Stimulated activated CD8-positive, alpha-beta memory T cell treated with anti-CD3 and anti-CD28 coated beads, Interleukin-7, amount 100 ng/mL, for 1 hour (primary cell): ENCODE results near the gene TBPL2.
"Not testable (repeated sequence)": the region's sequence is repeated elsewhere in the genome, so short reads cannot be mapped to it uniquely, and the experiment has no call there.

Experiments
- DNase-seq, 2 donors: peaks; one replicate each; pipeline ENCODE4 v3.0.0-alpha.2; 2020; ENCODE audit warnings: low read depth in 2 of 2

The TBPL2 gene

DNA sequence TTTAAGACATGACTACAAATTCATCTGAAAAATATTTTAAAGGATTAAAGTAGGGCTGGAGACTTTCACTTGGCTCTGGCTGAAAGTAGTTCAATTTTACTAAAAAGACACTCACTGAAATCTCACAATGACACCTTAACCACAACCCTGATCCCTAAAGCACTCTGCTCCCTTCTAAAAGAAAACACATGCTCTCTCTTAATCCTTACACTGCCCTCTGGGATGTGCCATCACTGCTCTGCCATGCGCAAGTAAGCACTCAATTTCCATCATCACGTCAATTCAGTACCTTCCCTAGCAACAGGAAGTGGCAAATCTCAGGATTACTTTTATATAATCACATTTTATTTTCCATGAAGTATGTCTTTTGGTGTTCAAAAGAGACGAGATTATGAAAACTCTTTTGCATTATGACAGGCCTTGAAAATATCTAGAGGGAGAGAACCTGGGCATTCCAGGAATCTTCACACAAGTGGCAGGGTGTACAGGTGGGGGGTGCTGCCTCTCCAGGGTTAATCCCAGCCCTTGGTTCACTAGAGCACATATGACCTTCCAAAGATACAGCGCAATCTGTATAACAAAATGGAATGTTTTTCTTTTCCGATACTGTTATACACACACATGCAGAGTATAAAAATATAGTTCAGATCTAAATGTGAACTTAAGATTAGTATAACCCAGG, 36.1 kb downstream of the TBPL2 start:
- no peak for DNase-seq

DNA sequence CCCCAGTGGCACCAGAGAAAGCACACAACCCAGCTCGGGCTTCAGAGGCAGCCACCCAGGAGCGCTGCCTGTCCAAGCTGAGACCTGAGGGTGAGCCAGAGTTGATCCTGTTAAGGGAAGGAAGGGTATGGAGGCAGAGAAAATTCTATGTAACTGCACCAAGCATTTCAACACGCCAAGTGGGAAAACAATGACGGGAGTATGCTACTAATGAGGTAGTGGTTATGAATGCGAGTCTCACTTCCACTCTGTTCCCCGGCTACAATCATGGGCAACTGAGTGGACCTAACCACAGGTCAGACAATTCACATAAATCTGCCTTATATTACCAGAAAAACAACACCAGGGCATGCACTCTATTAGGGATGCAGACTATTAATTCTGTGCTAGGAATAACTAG, 38.7 kb downstream of the TBPL2 start:
- DNase-seq: no peak

DNA sequence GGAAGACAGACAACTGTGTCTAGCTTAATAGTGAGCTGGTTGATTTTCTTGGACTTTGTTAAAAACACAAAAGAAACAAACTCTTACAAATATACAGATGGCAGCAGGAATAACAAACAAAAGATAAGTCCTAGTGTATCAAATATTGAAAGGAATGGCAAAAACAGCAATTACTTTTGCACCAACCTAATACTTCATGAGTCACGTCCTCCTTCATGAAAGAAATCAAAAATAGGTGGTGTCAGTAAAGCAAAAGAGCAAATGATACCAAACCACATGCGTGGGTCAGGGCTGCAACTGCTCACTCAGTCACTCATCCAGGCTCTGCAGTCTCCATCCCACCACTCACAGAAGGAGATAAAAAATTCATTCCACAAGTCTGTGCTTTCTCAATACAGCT, 40.6 kb downstream of the TBPL2 start:
- DNase-seq: no peak

DNA sequence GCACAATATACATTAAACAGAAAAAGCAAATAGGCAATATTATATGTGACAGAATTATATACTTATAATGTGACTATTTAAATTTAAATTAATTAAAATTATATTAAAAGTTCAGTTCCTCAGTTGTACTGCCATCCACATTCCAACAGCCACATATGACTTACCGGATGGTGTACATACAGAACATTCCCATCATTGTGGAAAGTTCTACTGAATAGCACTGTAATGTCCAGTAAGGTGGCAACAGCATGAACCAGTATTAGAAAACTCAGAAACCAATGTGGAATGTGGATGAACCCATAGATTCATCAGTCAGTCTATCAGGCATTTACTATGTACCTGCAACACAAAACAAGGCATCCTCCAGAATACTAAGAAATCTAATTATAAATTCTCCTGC, 41.2 kb downstream of the TBPL2 start:
- no peak for DNase-seq

DNA sequence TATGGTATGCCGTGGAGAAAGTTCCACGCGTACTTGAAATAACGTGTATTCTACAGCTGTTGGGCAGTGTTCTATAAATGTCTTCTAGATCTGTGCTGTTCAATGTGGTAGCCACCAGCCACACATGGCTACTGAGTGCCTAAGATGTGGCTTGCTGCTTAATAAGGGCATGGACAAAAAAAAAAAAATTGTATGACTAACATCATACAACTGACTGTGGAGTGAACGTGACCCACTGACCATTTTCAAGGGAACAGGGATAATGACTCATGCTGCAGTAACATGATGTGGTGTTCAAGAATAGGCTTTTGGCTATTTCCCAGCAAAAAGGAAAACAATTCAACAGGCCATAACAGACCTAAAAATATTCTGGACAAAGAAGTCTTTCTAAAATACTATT, 41.7 kb downstream of the TBPL2 start:
- DNase-seq: no peak

DNA sequence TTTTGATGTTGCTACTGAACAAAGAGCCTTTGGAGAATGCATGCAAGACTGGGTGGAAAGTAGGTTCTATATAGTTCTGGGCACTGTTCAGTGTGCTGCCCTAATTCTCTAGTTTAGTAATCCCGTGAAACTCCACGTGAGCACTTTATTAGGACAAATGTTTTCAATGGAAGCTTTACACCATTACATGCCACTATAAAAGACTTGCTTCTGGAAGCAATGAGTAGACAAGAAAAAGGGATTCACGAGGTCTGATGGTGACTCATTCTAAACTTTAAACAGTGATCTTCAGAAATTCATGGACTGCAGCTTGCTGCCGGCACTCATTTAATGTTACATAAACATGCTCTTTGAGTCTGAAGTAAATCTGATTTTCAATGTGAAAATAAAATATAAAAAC, 51.1 kb downstream of the TBPL2 start:
- no peak for DNase-seq

DNA sequence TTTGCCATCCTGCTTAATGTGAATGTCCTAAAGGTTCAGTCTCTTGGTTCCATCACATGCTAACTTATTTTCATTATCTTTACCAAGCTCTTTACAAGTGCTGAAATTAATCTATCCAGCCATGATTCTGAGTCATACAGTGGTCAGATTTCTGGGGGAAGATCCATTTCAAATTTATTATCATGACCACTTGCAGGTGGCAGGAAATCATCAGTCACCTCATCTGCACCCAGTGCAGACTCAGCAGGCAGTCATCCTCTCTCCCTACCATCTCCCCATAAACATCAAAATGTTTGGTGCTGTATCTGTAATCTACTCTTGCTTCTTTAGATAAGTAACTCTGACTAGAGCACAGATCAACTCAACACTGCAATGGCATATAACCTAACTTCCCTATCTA, 52.3 kb downstream of the TBPL2 start:
- DNase-seq: no peak

DNA sequence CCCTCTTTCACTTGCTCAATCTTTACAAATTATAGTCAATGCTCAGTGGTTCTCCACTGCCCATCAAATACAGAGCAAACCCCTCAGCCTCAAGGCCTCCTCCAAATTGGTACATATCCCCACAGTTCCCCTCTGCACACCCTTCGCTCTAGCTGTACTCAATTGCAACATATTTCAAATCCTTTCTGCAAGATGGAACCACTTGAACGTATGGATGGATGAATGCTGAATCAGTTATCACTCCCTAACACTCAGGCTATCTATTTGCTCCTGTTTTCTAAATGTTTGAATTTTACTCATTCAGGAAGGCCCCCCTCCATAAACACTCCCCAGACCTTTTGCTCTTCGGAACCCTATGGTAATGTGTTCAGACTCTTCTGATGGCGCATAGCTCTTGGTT, 53.3 kb downstream of the TBPL2 start:
- DNase-seq: no peak

DNA sequence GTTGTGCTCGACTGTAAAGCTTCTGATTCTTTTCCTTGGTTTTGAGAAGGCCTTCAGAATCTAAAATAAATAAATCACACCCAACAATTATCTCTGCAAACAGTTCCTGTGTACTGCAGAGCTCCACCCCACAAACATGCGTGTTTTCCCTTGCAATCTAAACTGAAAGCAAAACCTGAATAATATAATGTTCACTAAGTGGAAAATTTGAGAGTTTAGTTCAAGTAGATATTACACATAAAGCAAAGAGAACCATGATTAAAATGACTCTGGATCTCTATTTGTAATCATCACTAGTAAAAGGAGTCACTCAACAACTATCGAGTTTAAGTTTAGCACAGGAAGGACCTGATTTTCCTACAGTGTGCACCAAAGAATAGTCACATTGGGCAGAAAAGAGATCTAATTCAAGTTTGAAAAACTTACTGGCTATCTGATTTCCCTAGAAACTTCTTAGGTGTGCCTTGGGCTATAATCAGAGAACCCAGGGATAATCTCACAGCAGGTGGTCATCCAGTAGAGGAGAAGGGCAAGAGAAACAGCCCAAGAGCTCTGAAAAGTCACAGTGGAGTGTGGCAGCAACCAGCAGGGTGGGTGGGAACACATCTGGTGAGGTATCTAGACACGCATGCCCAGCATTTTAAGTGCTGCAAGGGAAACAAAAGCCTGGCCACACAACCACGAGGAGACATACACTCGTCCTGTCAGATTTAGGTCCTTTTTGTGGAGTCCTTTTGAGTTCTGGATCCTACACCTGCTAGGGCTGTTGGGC, 54.2 kb downstream of the TBPL2 start:
- DNase-seq: no peak

DNA sequence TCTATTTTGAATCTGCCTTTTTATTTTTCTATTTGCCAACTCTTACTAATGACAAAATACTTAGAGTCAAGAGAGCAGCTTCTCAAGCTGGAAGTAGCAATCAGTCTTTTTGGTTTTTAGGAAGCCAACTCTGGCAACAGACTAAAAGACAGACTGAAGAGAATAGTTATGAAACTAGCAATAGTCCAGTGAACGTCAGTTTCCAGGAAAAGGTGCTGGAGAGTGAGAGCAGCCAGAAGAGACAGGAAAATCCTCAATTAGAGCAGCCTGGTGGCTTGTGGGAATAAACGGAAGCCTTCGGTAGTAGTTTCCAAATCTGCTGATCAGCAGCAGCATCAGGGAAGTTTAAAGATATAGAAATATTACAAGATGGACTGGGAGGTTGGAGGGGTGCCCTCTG, 55.9 kb downstream of the TBPL2 start:
- no peak for DNase-seq

DNA sequence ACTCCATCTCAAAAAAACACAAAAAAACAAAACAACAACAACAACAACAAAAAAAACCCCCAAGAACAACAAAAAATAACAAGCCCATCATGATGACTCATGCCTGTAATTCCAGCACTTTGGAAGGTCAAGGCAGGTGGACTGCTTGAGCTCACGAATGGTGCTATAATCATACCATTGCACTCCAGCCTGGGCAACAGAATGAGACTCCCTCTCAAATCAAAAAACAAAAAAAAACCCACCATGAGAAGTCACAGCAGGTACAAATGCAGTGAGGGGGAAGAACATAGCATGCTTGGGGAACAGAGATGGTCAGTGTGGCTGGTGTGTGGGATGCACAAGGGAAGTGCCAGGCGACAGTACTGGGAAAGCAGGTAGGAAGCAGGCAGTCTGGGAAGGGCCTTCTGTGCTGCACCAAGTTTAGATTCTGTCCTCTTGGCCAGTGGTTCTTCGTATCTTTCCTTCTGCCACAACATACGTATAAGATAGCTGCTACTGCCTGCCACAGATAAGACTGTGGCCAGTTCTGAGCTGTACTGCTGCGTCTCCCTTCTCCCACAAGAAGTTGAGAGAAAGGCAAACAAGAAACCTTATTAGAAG, 56.8 kb downstream of the TBPL2 start:
- no peak for DNase-seq

DNA sequence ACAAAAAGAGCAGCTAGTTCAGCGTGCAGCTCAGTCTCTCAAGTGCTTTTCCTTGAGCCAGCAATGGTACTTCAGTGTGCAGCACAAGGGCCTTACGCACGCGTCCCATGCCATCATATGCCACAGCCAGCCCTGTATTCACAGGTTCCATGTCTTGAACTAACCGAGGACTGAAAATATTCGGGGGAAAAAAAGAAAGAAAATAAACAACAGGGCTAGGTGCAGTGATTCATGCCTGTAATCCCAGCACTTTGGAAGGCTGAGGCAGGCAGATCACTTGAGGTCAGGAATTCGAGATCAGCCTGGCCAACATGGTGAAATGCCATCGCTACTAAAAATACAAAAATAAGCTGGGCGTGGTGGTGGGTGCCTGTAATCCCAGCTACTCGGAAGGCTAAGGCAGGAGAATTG, 57.4 kb downstream of the TBPL2 start:
- not testable (repeated sequence) for DNase-seq

DNA sequence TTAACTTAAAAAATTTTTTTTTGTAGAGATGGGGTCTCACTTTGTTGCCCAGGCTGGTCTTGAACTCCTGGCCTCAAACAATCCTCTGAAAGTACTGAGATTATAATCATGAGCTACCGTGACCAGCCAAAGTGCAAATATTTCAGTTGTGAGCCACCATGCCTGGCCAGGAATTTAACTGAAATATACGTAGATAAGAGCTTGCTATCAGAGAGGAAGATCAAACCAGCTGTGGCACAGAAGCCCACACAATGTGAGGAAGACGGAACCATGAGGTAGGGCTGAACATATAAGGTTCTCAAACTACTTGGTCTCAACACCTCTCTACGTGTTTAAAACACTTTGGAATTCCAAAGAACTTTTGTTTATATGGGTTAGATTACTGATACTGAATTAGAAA, 57.9 kb downstream of the TBPL2 start:
- no peak for DNase-seq

DNA sequence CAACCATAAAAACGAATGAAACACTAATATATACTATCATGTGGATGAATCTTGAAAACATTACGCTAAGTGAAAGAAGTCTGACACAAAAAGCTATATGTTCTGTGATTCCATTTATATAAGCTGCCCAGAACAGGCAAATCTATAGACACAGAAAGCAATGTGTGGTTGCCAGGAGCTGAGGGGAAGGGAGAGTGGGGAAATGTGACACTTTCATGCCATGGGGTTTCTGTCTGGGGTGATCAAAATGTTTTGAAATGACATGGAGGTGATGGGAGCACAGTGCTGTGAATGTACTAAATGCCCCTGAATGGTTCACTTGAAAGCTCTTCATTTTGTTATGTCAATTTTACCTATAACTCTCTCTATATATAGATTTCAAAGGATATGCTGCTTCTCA, 58.9 kb downstream of the TBPL2 start:
- DNase-seq: no peak

DNA sequence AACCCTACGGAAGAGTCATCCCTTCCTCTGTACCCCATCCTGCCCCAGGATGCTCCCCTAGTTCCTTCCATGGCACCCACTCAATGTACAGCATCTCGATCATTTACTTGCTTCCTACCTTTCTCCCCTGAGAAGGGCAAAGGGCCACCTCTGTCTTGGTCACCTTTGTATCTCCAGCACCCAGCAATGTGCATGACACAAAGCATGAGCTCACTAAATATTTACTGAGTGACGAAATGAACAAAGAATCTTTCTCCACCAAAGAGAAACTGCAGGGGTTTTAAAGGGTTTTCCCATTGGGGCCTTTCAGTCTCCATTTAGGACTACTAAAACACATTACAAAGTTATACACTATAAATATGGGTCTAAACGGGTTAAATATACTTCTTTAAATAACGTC, 59.4 kb downstream of the TBPL2 start:
- DNase-seq: no peak

DNA sequence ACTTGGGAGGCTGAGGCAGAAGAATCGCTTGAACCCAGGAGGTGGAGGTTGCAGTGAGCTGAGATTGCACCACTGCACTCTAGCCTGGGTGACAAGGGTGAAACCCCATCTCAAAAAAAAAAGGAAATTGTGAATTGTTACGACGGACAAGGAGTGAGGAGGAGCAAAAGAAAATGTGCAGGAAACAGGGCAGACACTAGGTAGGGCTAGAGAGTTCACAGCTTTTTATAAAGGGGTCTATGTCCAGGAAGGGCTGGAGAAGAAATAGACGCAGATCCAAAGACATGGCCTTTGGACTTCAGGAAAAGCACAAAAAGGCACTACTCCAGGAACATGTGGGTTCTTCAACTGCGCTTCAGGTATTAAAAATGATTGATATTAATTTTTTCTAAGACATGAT, 63.2 kb downstream of the TBPL2 start:
- no peak for DNase-seq

DNA sequence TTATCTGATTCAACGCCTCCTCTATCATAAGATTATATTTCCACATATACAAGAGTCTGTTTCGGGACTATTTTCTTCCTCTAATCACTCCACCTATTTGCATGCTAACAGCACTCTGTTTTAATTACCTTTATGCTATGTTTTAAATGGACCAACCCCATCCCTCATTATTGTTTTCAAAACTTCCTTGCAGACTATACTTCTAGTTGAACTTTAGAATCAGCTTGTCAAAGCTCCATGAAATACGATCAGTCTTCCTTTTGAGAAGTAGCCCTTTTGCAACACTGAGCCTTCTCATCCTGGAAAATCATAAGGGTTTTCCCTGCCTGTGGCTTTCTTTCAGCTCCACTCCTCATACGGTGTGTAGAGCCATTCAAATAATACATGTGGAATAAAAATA, 65.6 kb downstream of the TBPL2 start:
- no peak for DNase-seq

DNA sequence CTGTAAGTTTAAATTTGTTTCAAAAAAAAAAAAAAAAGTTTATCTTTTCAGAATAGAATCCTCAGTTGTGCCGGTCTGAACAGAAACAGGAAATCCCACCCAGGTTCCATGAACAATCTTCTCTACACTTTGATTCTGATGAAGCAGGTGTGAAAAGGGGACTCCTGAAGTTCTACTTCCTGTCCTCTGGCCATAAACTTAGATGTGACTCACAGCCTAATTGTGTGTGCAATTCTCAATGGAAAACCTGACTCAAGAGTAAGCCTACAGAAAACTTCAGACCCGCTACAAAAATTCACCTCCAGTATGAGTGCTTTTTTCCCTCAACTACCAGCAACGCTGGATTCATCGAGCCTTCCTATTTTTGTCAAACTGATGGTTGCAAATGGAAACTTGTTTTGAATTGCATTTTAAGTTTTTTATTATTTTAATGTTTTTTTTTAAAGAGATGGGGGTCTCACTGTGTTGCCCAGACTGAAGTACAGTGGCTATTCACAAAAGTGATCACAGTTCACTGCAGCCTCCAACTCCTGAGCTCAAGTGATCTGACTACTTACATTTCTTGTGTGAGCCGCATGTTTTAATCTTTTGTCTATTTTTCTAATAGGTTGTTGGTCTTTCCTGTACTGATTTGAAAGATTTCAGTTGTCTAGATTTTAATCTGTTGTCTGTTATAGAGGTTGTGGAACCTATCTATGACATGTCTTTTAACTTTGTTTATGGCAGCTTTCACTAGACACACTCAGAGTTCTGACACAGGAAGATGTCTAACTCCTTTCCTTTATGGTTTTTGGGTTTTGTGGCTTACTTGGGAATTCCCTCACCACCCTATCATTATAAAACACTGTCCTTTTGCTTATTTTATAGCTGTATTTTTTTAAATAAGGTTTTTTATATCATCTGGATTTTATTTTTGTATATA, 66.4 kb downstream of the TBPL2 start:
- DNase-seq: no peak

DNA sequence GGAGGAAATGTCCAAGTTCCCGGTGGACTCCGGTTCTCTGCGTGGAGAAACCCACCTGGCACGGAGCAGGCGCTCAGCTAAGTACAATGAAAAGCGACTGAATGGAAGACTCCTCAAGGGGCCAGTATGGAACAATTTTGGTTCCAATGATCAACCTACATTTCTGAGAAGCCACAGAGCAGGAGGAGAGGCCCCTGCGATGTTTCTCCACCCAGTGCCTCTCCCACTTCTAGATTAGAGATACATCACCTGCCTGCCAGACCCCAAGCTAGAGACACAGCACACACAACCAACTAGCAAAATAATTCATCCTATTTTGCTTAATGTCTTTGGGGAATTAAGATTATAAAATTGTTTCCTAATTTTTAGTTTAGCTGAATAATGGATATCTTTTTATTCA, 67.6 kb downstream of the TBPL2 start:
- no peak for DNase-seq

DNA sequence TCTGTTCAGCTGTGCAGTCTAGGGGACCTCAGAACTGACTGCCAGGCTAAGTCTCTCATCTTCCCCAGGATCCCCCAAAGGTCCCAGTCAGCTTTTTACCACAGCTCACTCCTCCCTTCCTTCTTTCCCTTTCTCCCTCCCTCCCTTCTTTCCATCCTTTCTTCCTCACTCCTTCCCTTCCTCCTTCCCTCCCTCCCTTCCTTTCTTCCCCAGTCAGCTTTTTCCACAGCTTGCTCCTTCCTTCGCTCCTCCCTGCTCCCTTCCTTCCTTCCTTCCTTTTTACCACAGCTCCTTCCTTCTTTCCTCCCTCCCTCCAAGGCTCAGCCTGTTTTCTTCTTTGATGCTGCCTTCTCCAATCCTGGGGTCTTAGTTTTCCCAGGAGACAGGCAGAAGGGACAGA, 68.0 kb downstream of the TBPL2 start:
- DNase-seq: no peak

DNA sequence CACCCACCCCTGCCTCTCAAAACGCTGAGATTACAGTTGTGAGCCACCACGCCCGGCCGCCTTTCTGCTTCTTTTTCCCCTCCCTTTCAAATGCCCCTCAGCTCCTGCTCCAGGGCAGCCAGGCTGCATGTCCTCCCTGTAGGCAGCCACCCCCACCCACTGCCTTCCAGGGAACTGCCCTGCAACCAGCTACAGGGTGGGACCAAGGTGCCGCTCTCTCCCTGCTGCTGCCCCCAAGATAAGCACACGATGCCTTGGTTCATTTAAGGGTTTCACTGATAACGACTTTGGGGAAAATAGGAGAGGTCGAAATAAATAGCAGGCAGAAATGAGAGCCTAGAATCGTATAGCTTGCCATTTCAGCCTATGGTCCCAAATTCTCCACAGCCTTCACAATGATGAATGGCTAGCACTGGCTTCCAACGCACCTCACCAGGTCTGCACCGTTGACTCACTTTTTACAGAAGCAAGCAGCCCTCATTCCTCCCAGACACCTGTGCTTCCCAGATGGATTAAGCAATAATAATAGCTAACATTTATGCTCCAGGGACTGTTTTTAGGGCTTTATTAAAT, 69.4 kb downstream of the TBPL2 start:
- no peak for DNase-seq

DNA sequence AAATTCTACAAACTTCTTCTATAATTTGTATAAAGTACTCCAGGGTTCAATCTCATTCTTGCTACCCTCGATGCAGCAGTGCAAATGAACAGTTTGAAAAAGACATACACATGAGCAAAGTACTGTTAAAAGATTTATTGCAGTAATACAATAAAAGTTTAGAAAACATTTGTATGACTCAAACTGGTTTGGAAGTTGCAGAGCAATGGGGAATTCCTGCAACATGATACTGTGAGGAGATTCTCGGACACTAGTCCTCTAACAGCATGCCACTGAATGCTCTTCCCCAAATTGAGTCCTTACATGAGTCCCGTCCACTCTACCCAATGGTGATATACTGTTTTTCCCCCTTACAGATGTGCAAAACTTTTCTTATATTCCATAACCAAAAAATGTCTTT, 74.1 kb downstream of the TBPL2 start:
- no peak for DNase-seq
